ENCODE results near the gene EHHADH.

GRCh38 chr3:185251272-185251671 is 2.6 kb downstream of the EHHADH start:
- no peak for TF ChIP-seq POLR2A (IDR thresholded peaks at IDR 0.05; ENCODE audit: low read length)
- no peak for TF ChIP-seq GATA1 (IDR thresholded peaks at IDR 0.05; ENCODE audit: low read depth, low read length)
